ENCODE results near the gene CENPQ. TPM values are rescaled to one million over a fixed set of nuclear protein-coding genes. Genes with fewer than 3 reads are reported as not detected.

Gene CENPQ
- total and polyA plus RNA-seq, 4 donors, result 0.70 to 3.5 (median 1.4) TPM

DNA sequence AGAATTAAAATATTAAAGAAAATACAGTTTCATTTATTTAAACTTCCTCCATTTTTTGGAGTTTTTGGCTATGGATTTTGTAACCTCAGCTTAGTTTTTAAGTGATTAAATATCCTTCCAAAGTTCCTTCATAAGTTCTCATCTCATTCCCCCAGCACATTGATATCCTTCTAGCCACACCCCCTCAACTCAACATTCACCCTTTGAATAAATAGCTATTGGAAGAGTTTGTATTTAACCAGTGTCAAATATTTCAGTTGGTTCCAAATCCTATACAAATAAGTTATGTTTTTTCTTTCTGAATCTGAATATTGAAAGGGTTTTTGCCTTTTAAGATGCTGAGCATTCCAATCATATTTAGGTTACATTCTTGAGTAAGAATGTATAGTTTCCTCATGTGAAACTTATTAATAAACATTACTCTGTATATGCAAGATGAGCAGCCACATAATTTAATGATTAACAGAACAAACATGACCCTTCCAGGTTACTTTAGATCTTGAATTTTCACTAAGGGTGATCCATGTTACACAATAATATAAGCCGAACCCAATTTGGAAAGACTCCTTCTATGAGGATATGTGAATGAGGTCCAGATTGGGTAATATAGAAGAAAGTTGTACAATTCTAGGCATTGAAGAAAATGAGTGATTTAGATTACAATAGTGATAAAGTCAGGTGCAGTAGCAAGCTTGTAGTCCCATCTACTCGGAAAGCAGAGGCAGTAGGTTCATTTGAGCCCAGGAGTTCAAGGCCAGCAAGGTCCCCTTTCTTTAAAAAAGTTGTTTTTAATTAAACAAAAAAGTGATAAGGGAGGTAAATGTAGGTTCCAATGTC lies 50.2 kb downstream of the CENPQ start:
- TF ChIP-seq, protein P1, sequence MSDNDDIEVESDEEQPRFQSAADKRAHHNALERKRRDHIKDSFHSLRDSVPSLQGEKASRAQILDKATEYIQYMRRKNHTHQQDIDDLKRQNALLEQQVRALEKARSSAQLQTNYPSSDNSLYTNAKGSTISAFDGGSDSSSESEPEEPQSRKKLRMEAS (IDR thresholded peaks at IDR 0.05), result no peak
- TF ChIP-seq HNF4A (conservative IDR thresholded peaks at IDR 0.05), result peak; percentile 85 to 86
- TF ChIP-seq, protein P2, sequence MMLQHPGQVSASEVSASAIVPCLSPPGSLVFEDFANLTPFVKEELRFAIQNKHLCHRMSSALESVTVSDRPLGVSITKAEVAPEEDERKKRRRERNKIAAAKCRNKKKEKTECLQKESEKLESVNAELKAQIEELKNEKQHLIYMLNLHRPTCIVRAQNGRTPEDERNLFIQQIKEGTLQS (IDR thresholded peaks at IDR 0.05), result peak; percentile 33
- no peak for TF ChIP-seq TAF1 (conservative IDR thresholded peaks at IDR 0.05)
- peak in 1 of 2 donors; percentile 20 for TF ChIP-seq RAD21 (IDR thresholded peaks at IDR 0.05)
- peak in 1 of 2 donors; percentile 31 for TF ChIP-seq GABPA (IDR thresholded peaks at IDR 0.05 in 1 of 2, conservative IDR thresholded peaks at IDR 0.05 in 1 of 2)
- TF ChIP-seq, protein P3, sequence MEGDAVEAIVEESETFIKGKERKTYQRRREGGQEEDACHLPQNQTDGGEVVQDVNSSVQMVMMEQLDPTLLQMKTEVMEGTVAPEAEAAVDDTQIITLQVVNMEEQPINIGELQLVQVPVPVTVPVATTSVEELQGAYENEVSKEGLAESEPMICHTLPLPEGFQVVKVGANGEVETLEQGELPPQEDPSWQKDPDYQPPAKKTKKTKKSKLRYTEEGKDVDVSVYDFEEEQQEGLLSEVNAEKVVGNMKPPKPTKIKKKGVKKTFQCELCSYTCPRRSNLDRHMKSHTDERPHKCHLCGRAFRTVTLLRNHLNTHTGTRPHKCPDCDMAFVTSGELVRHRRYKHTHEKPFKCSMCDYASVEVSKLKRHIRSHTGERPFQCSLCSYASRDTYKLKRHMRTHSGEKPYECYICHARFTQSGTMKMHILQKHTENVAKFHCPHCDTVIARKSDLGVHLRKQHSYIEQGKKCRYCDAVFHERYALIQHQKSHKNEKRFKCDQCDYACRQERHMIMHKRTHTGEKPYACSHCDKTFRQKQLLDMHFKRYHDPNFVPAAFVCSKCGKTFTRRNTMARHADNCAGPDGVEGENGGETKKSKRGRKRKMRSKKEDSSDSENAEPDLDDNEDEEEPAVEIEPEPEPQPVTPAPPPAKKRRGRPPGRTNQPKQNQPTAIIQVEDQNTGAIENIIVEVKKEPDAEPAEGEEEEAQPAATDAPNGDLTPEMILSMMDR (IDR thresholded peaks at IDR 0.05; ENCODE audit: low read depth, low read length, missing input control), result no peak
- peak; percentile 40 to 68 for TF ChIP-seq JUND (IDR thresholded peaks at IDR 0.05)
- TF ChIP-seq FOXA2 (IDR thresholded peaks at IDR 0.05), result no peak
- TF ChIP-seq SP1 (IDR thresholded peaks at IDR 0.05), result peak; percentile 85
- TF ChIP-seq, protein P4, sequence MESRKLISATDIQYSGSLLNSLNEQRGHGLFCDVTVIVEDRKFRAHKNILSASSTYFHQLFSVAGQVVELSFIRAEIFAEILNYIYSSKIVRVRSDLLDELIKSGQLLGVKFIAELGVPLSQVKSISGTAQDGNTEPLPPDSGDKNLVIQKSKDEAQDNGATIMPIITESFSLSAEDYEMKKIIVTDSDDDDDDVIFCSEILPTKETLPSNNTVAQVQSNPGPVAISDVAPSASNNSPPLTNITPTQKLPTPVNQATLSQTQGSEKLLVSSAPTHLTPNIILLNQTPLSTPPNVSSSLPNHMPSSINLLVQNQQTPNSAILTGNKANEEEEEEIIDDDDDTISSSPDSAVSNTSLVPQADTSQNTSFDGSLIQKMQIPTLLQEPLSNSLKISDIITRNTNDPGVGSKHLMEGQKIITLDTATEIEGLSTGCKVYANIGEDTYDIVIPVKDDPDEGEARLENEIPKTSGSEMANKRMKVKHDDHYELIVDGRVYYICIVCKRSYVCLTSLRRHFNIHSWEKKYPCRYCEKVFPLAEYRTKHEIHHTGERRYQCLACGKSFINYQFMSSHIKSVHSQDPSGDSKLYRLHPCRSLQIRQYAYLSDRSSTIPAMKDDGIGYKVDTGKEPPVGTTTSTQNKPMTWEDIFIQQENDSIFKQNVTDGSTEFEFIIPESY (IDR thresholded peaks at IDR 0.05), result peak; percentile 55
- TF ChIP-seq, protein P5, sequence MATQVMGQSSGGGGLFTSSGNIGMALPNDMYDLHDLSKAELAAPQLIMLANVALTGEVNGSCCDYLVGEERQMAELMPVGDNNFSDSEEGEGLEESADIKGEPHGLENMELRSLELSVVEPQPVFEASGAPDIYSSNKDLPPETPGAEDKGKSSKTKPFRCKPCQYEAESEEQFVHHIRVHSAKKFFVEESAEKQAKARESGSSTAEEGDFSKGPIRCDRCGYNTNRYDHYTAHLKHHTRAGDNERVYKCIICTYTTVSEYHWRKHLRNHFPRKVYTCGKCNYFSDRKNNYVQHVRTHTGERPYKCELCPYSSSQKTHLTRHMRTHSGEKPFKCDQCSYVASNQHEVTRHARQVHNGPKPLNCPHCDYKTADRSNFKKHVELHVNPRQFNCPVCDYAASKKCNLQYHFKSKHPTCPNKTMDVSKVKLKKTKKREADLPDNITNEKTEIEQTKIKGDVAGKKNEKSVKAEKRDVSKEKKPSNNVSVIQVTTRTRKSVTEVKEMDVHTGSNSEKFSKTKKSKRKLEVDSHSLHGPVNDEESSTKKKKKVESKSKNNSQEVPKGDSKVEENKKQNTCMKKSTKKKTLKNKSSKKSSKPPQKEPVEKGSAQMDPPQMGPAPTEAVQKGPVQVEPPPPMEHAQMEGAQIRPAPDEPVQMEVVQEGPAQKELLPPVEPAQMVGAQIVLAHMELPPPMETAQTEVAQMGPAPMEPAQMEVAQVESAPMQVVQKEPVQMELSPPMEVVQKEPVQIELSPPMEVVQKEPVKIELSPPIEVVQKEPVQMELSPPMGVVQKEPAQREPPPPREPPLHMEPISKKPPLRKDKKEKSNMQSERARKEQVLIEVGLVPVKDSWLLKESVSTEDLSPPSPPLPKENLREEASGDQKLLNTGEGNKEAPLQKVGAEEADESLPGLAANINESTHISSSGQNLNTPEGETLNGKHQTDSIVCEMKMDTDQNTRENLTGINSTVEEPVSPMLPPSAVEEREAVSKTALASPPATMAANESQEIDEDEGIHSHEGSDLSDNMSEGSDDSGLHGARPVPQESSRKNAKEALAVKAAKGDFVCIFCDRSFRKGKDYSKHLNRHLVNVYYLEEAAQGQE (IDR thresholded peaks at IDR 0.05), result peak; percentile 5
- no peak for TF ChIP-seq FOXA1 (IDR thresholded peaks at IDR 0.05)
- TF ChIP-seq NR2F2 (IDR thresholded peaks at IDR 0.05), result no peak
- TF ChIP-seq YY1 (IDR thresholded peaks at IDR 0.05), result peak; percentile 42
- TF ChIP-seq RXRA (IDR thresholded peaks at IDR 0.05), result peak; percentile 82 to 89
- TF ChIP-seq EGR1 (IDR thresholded peaks at IDR 0.05; ENCODE audit: low read depth in 2 of 2), result peak in 1 of 2 donors; percentile 13
- peak; percentile 33 for TF ChIP-seq HNF4G (IDR thresholded peaks at IDR 0.05)
- WGBS, result 32% methylated on average over 2 of the region's 2 CpGs

More for the DNA sequence above, 50.2 kb downstream of the CENPQ start:
- Histone ChIP-seq H3K9ac (ENCODE audit: low read depth in 1 of 2, low read length in 2 of 2) (no peak overlapping the region), H3K9me3 (ENCODE audit: control insufficient read depth in 4 of 4, low read length in 3 of 4) (no peaks in the 10 kb centered on the region), H3K4me3 (ENCODE audit: low read depth in 1 of 3, low read length in 3 of 3) (peak overlapping the region in 1 of 3 donors; percentile 26), H3K4me1 (ENCODE audit: control insufficient read depth in 4 of 4, insufficient read depth in 4 of 4, low read length in 3 of 4) (peaks cover 0 to 28% (median 25%) of the 10 kb centered on the region in 4 donors), H3K27ac (ENCODE audit: low read depth in 1 of 2, low read length in 2 of 2) (peak overlapping the region in 1 of 2 donors; percentile 40), H3K27me3 (ENCODE audit: control insufficient read depth in 4 of 4, insufficient read depth in 4 of 4, low read length in 3 of 4) (no peaks in the 10 kb centered on the region), H3K36me3 (ENCODE audit: control insufficient read depth in 4 of 4, insufficient read depth in 3 of 4, low read depth in 1 of 4, low read length in 3 of 4) (no peaks in the 10 kb centered on the region)
- no peak for DNase-seq (ENCODE audit: low spot score)

Measured in liver (tissue), 9 donors.